ENCODE measurements around the gene FBXL17.

DNA sequence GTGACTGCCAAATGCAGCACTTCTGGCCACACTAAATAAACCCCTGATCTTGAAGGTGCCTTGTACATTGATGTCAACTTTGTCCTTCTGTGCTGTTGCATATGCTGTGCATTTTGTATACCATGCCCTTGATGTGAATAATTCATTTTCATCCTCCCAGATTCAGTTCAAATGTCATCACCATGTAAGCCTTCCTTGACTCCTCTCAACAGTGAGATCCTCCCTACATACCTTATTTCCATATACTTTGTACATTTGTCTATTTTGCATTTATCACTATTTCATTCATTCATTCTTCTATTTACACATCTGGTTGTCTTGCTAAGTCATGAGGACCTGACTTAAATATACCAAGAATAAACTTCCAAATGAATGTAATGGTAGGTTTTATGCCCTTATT is 438.0 kb downstream of the FBXL17 start:
- TF ChIP-seq, protein P1, sequence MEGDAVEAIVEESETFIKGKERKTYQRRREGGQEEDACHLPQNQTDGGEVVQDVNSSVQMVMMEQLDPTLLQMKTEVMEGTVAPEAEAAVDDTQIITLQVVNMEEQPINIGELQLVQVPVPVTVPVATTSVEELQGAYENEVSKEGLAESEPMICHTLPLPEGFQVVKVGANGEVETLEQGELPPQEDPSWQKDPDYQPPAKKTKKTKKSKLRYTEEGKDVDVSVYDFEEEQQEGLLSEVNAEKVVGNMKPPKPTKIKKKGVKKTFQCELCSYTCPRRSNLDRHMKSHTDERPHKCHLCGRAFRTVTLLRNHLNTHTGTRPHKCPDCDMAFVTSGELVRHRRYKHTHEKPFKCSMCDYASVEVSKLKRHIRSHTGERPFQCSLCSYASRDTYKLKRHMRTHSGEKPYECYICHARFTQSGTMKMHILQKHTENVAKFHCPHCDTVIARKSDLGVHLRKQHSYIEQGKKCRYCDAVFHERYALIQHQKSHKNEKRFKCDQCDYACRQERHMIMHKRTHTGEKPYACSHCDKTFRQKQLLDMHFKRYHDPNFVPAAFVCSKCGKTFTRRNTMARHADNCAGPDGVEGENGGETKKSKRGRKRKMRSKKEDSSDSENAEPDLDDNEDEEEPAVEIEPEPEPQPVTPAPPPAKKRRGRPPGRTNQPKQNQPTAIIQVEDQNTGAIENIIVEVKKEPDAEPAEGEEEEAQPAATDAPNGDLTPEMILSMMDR (IDR thresholded peaks at IDR 0.05; ENCODE audit: low read depth, low read length) = no peak
- no peak for TF ChIP-seq EZH2phosphoT487 (IDR thresholded peaks at IDR 0.05; ENCODE audit: low read depth)

Data from OCI-LY3 (cell line).